Lower leg skin (tissue), 3 donors: ENCODE measurements around the gene GABBR2.

ENCODE experiments used
- CTCF ChIP-seq, 3 donors: fragments of 450-650 bp; IDR thresholded peaks; one replicate each; pipeline ENCODE4 v1.5.1; 2016; ENCODE audit warnings: antibody characterized with exemption in 3 of 3, mild to moderate bottlenecking in 3 of 3, moderate library complexity in 2 of 3
- POLR2A ChIP-seq, 2 donors: fragments of 450-650 bp; IDR thresholded peaks; one replicate each; pipeline ENCODE4 v1.6.1; 2016 to 2017; ENCODE audit warnings: antibody characterized with exemption in 2 of 2, mild to moderate bottlenecking in 1 of 2, moderate library complexity in 1 of 2

GRCh38 chr9:98652302-98652701 is 56.4 kb downstream of the GABBR2 start:
- TF ChIP-seq POLR2A (IDR thresholded peaks at IDR 0.05) (no peak), CTCF (IDR thresholded peaks at IDR 0.05) (no peak)
